Body of pancreas (tissue), 4 donors: Measurements from ENCODE around the gene SUN3.

ENCODE experiments used
- POLR2A ChIP-seq, 3 donors: fragments of 450-650 bp; IDR thresholded peaks; one replicate each; pipeline ENCODE4 v1.6.1; 2016; ENCODE audit warnings: antibody characterized with exemption in 3 of 3, mild to moderate bottlenecking in 2 of 3
- TF ChIP-seq, protein P1 (sequence below), 7 experiments: fragments of 450-650 bp in 4 of 7; fragments of 200-600 bp in 3 of 7; sonication (generic) in 3 of 7; IDR thresholded peaks; one replicate each; pipeline ENCODE4 v1.5.1; 2016 to 2019; ENCODE audit warnings: antibody characterized with exemption in 7 of 7

GRCh38 chr7:47978790-47979144, 50.1 kb downstream of the SUN3 start:
- TF ChIP-seq, protein P1, sequence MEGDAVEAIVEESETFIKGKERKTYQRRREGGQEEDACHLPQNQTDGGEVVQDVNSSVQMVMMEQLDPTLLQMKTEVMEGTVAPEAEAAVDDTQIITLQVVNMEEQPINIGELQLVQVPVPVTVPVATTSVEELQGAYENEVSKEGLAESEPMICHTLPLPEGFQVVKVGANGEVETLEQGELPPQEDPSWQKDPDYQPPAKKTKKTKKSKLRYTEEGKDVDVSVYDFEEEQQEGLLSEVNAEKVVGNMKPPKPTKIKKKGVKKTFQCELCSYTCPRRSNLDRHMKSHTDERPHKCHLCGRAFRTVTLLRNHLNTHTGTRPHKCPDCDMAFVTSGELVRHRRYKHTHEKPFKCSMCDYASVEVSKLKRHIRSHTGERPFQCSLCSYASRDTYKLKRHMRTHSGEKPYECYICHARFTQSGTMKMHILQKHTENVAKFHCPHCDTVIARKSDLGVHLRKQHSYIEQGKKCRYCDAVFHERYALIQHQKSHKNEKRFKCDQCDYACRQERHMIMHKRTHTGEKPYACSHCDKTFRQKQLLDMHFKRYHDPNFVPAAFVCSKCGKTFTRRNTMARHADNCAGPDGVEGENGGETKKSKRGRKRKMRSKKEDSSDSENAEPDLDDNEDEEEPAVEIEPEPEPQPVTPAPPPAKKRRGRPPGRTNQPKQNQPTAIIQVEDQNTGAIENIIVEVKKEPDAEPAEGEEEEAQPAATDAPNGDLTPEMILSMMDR (IDR thresholded peaks at IDR 0.05), result no peak
- TF ChIP-seq POLR2A (IDR thresholded peaks at IDR 0.05), result no peak
